Endometrial microvascular endothelial cells (primary cell): ENCODE measurements around the gene UBTD2. TPM values are rescaled to one million over a fixed set of nuclear protein-coding genes. Genes with fewer than 3 reads are reported as not detected.
"Not testable (repeated sequence)": the region's sequence is repeated elsewhere in the genome, so short reads cannot be mapped to it uniquely, and the experiment has no call there.

Experiments
- in situ Hi-C: cut with HindIII; loops from 2 replicates; pipeline ENCODE4 v1.10.0; 2017; ENCODE audit warnings: low sequenced_read_pairs, low pct_unique_long_range_greater_than_20kb; ENCODE audit errors: inconsistent ontology term
- total RNA-seq: library from RNA; depleted of rRNA; stranded (reverse); fragments of >200 nt; gene quantifications from one replicate; pipeline ENCODE4 v1.2.3, GENCODE V29; 2015; ENCODE audit errors: inconsistent ontology term

Gene UBTD2
- total RNA-seq, 1 donor from 2014 or later = 22.9 TPM

DNA sequence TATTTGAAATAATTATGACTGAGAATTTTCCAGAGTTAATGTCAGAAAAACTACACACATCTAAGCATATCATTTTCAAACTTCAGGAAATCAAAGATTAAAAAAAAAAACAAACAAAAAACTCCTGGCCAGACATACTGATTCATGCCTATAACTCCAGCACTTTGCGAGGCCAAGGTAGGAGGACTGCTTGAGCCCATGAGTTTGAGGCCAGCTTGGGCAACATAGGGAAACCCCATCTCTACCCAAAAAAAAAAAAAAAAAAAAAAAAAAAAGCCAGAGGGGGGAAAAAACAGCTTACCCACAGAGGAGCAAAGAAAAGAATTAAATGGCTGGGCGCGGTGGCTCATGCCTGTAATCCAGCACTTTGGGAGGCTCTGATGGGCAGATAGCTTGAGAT is 67.2 kb downstream of the UBTD2 start:
- in situ Hi-C loops = no loop called here

DNA sequence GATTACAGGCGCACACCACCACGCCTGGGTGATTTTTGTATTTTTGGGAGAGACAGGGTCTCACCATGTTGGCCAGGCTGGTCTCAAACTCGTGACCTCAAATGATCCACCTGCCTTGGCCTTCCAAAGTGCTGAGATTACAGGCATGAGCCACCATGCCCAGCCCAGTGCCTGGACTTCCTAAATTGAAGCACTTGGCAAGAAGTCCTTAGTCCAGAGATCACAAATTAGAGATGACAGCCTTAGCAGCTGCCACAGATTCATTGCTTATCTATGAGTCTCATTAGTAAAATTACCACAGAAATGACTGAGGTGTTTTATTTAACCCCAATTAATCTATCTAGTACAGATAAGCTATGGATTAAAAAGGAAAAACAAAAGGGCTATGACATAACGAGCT is 70.4 kb downstream of the UBTD2 start:
- in situ Hi-C loops = no loop called here

DNA sequence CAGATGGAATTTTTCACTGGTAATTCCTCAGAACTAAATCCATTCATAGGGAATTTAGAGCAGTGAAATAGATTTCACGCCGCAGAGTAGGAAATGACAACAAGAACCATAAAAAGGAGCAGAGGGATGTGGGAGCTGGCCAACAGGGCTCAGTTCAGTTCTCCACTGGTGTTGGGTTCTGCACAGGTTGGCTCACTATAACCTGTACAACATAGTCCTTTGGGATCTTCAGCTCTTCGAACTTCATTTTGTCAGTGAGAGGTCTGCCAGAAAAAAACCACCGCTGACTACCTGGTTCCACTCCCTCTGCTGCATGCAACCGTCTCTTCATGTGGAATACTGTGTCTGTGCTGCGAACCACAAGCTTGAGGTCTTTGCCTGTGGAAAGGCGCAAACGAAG is 71.9 kb downstream of the UBTD2 start:
- in situ Hi-C loops = no loop called here

DNA sequence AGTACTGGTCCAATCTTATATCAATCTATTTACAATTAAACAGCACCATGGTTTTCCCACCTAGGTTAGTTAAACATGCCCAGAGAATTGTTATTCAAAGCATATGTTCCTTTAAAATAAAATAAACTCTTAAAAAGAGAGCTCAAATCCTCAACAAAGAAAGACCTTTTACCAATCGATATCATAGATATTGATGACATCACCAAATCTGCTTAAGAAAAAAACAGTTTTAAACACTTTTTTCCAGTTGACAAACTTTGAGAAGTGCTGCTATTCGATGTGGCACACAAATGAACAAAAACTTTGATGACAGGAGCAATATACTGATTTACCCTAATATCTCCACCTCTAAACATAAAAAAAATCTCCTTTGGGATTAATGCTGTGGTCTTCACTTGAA is 73.8 kb downstream of the UBTD2 start:
- in situ Hi-C loops = no loop called here

DNA sequence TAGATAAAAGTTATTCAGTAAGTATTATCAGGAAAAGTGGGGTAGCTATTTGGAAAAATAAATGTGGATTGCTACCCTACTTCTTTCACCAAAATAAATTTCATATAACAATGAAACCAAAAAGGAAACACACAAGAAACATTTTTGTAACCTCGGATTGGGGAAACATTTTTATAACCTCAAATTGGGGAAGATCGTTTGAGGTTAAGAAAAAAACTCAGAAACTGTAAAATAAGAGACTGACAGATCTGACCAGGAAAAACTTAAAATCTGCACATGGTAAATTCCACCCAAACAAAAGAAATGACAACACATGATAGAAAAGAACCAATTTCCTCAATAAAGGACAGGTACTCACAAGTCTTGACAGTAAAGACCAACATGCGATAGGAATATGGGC is 76.1 kb downstream of the UBTD2 start:
- in situ Hi-C loops = no loop called here

DNA sequence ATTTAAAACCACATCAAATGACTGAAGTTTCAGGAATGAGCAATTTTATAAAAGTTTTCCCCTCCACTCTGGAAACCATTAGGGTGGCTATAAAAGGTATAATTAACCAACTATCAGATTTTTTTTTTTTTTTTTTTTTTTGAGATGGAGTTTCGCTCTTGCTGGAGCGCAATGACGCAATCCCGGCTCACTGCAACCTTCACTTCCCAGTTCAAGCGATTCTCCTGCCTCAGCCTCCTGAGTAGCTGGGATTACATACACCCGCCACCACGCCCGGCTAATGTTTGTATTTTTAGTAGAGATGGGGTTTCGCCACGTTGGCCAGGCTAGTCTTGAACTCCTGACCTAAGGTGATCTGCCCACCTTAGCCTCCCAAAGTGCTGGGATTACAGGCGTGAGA is 77.6 kb downstream of the UBTD2 start:
- in situ Hi-C loops = not testable (repeated sequence)

DNA sequence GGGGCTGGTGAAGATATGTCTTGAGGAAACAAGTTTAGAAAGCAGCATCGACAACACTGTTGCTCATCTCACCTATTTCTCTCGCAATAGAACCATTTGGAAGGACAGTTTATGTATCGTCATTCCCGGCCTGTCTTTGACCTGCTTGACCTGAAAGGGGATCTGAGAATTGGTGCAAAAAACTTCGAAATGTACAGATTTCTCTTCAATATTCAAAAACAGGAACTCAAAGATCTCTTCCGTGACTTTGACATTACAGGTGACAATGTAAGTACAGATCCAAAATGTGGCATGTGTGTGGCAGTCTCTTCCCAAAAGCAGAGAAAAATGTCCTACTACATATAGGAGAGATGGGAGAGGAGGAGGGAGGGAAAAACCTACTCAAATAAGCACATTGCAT is 83.1 kb downstream of the UBTD2 start:
- in situ Hi-C loops = no loop called here

DNA sequence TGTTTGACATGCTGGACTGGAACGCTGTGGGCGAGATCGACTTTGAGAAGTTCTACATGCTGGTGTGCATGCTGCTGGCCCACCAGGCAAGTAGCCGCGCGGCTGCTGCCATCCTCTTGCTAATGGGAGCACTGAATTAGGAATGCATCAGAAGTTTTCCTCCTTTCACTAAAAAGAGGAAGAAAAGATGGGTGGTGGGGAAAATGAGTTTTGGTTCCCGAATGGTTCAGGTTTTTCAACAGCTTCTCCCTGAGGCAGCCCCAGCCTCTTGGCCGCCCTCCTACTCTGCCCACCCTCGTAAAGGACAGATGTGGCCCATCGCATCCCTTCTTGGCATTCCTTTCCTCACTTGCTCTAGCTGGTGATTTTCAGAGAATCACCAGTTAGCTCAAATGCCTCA is 84.1 kb downstream of the UBTD2 start:
- in situ Hi-C loops = no loop called here

DNA sequence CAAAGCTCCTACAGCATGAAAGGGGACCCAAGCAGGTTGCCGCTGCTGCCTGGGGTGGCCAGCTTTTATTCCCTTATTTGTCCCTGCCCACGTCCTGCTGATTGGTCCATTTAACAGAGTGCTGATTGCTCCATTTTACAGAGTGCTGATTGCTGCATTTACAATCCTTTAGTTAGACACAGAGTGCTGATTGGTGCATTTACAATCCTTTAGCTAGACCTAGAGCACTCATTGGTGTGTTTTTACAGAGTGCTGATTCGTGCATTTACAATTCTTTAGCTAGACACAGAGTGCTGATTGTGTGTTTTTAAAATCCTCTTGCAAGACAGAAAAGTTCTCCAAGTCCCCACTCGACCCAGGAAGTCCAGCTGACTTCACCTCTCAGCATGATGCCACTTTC is 85.8 kb downstream of the UBTD2 start:
- in situ Hi-C loops = not testable (repeated sequence)

DNA sequence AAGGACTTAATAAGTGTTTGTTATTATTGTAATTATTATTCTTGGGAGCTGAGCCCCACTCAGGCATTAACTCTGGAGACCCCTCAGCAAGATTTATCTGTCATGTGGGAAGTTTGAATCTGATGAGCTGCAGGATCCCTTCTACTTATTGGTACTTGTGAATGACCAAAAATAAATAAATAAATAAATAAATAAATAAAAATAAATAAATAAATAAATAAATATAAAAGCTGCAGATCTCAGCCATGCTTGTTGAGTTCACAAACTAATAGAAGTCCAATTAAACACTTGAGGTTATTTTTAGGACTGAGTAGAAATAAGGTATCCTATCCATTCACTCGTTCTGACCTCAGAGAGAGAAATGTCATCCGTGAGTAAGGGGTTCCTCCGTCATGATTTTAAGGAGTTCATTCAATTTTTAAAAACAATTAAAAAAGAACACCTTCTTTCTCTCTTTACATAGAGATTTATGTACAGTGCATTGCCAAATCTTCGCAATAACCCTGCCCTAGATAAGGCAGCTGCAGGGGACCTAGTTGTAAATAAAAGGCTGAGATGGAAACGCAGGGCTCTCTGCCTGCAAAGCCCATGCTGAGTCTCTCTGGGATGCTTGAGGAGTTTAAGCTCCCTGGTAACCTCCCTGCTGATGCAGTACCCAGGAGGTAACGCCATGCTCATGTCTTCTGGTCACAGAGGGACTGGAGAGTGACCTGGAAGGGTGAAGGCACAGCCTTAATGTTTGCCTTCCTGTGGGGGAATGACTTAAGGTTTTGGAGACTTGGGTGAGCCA is 88.4 kb downstream of the UBTD2 start:
- in situ Hi-C loops = no loop called here

DNA sequence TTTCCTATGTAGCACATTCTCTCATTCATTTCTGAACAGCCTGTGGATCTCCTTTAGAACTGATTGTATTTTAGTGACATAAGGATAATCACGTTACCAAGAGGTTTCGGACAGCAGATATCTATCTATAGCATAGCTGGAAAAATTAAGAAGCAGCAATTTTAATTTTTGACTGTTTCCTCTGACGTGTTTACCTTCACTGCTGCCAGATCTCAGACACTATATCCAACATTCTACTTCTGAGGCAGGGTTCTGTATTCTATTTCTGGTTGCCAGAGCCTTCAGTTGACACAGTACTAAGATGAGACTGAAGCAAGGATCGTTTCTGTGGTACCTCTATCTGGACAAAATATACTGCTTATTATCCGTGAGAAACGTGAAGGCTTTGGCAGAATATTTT is 89.7 kb downstream of the UBTD2 start, which contains the start of gene EFCAB9:
TSS of gene EFCAB9 (plus strand) at position 301 of the 400 bp plus-strand sequence. CDS start at position 302, 1 bp downstream.
- in situ Hi-C loops = no loop called here

DNA sequence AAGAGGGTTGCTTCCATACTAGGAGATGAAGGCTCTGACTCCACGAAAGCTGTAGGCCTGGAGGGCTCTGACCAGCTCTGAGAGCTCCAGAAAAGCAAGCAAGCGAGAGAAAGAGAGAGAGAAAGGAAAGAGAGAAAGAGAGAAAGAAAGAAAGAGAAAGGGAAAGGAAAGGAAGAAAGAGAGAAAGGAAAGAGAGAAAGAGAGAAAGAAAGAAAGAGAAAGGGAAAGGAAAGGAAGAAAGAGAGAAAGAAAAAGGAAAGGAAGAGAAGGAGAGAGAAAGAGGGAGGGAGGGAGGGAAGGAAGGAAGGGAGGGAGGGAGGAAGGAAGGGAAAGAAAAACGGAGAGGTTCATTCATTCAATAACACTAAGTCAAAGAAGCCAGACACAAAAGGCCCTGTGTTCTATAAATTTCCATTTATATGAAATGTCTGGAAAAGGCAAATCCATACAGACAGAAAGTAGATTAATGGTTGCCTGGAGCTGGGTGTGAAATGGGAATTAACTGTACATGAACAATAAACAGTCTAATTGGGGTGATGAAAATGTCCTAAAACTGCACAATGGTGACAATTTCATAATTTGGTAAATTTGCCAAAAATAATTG is 93.8 kb downstream of the UBTD2 start:
- in situ Hi-C loops = no loop called here

DNA sequence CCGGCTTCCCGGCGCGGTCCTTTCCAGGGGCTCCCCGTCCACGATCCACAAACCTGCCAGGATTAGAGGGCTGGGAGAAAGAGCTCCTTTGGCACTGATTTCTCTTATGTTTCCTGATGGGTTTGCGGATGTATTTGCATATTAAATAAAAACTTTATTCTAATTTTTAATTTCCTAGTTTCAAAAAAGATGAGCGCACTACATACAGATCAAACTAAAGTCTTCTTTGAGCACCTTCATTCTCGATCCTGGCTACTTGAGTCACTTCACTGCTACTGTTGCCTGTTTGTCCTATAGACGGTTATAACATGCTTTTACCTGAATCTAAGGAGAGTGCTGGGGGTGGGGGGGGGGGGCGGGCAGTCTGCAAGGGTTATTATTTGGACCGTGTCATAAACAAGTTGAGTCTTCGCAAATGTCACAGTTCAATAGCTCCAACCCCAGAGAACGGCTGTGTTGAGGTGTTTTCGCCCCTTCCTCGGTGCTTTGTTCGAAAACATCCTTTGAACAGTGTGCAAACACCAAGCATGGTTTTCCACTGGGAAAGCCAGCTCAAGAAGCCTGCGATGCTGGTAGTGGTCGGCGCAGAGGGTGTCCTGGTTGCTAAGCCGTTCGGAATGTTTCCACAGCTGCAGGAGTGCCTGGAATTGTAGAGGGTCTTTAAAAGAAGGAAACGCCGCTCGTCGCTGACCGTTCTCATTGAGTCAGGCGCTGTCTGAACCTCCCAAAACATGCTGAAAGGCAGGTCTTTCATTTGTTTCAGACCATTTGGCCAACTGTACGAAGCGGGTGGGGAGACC is 94.5 kb downstream of the UBTD2 start:
- in situ Hi-C loops = no loop called here

DNA sequence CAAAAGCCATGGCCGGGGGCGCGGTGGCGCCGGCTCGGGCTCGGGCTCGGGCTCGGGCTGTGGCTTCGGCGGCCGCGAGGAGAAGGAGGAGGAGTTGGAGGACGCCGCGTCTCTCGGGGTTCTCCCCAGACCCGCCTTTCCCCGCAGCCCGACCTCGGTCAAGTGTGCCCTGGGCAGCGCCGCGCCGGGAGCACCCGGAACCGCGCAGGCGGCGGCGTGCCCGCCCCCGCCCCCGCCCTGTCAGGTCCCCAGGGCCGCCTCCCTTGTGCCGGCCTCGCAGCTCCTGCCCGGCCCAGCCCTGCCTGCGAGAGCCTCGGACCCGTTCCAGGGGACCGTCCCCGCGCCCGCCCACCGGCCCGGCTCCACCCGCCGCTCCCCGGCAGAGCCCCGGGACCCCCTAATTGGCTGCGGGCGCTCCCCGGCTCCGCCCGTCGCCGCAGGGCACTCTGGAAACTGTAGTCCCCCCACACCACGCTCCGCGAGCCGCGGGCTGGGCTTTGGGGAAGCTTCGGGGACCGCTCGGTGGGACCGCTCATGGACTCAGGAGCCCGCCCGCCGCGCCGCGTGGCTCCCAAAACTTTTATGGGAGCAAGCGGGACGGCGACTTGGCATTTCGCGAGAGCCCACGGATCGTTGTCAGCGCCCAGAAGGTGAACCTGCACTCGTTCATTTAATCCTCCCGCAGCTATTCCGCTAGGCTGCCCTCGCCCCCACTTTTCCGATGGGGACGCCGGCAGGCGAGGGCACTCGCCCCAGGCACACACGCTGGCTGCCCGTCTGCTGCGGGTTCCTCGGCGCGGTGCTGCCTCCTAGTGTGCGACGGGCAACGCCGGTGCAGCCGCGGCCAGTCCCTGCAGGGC is 95.3 kb downstream of the UBTD2 start, which contains the start of gene STK10:
TSS of gene STK10 (minus strand) at position 192 of the 860 bp plus-strand sequence. CDS start at position 10, 182 bp downstream.
- in situ Hi-C loops = no loop called here

DNA sequence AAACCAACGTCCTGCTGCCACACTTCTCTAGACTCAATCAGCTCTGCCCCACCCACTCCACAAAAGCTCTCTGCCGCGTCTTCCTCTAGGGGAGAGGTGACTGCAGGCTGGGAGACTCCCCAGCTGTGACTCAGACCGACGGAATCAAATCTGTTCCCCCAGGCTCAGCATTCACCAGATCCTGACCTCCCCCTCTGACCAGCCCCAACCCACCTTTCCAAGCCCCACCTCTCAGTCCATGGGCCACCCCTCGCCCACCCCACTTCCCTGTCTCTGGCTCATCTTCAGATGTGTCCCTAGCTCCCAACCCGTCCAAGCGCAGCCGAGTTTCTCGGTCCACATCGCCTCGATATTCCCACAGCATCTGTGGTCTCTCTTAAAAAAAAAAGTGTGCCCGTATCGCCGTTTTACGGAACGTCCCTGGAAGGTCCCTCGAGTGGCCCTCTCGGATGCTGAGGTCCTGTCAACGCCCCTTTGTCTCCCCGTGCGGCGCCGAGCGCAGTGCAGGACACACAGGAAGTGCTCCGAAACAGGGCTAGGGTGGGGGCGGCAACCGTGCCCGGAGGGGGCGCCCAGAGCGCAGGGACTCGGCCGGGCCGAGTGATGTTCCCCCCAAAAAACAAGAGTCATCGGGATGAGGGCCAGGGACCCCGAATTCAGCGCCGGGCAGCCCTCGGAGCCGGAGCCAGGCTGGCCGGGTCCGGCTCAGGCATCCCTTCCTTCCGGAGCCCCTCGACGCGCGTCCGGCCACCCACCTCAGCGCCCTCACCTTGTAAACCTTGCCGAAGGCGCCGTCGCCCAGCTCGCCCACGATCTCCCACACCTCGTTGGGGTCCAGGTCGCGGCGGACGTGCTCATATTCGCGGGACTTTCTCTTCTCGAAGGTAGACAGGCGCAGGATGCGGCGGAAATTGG is 96.2 kb downstream of the UBTD2 start:
- in situ Hi-C loops = no loop called here

DNA sequence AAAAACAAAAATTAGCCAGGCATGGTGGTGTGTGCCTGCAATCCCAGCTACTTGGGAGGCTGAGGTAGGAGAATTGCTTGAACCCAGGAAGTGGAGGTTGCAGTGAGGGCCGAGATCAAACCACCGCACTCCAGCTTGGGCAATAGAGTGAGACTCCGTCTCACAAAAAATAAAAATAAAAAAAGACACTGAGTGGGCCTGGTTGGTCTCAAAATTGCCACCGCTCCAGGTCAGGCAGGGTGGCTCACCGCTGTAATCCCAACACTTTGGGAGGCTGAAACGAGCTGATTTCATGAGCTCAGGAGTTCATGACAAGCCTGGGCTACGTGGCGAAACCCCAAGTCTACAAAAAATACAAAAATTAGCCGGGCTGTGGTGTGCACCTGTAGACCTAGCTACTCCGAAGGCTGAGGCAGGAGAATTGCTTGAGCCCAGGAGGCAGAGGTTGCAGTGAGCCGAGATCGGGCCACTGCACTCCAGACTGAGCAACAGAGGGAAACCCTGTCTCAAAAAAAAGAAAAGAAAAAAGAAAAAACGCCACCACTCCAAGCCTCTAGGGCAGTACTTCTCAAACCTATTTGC is 97.4 kb downstream of the UBTD2 start:
- in situ Hi-C loops = no loop called here

DNA sequence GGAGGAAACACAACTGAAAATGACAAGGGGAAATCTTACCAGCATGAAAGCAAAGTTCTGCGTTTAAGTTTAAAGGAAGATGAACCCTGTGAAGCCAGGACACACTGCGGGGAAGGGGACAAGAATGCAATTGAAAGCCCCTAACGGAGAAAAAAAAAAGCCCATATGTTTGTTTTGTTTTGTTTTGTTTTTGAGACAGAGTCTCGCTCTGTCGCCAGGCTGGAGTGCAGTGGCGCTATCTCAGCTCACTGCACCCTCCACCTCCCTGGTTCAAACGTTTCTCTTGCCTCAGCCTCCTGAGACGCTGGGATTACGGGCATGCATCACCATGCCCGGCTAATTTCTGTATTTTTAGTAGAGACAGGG is 98.5 kb downstream of the UBTD2 start:
- in situ Hi-C loops = no loop called here

DNA sequence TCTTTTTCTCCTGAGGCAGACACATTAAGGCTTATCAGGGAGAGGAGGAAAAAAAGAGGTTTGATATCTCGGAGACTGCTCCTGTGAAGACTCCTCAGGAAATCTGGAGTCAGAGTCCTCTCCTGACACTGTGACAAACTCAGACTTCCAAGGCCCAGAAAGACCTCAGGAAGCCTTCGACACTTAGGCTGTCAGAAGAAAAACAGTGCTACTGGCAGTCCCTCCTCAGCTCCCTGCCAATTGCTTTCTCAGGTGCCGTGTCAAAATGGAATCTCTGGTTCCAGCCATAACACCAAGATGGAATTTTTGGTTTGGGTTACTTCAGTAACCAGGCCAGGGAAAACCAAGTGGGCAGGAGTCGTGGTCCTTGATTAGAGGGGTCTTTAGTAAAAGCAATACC is 99.7 kb downstream of the UBTD2 start:
- in situ Hi-C loops = no loop called here
